Neural cell (in vitro differentiated cells): ENCODE results near the gene BRD2. TPM values are rescaled to one million over a fixed set of nuclear protein-coding genes. Genes with fewer than 3 reads are reported as not detected.

Experiments used
- H2AFZ ChIP-seq: fragments of 200-600, 300-800 bp; sonication (generic), shearing (Covaris generic); 2 replicates; pipeline ENCODE4 v1.6.0; 2014; ENCODE audit warnings: low read depth, mild to moderate bottlenecking, antibody characterized with exemption, low read length, moderate library complexity
- H3F3A ChIP-seq: fragments of 200-600 bp; shearing (Covaris generic); 2 replicates; pipeline ENCODE4 v1.6.1; 2016; ENCODE audit warnings: mild to moderate bottlenecking, moderate library complexity, mixed read lengths, antibody characterized with exemption, low read length; ENCODE audit not compliant: insufficient read depth, poor library complexity, severe bottlenecking
- H3K27ac ChIP-seq: fragments of 200-600, 300-800 bp; sonication (generic), shearing (Covaris generic); 2 replicates; pipeline ENCODE4 v1.5.1; 2014; ENCODE audit warnings: mild to moderate bottlenecking, low read length, moderate library complexity
- H3K27me3 ChIP-seq: fragments of 300-800, 200-600 bp; sonication (generic), shearing (Covaris generic); 2 replicates; pipeline ENCODE4 v1.6.0; 2014; ENCODE audit warnings: mild to moderate bottlenecking, low read depth, low read length, moderate library complexity; ENCODE audit not compliant: insufficient read depth
- H3K36me3 ChIP-seq: fragments of 300-800, 200-600 bp; sonication (generic), shearing (Covaris generic); 2 replicates; pipeline ENCODE4 v1.5.1; 2014; ENCODE audit warnings: mild to moderate bottlenecking, antibody characterized with exemption, low read length, moderate library complexity; ENCODE audit not compliant: insufficient read depth
- H3K4me2 ChIP-seq: fragments of 300-800, 200-600 bp; sonication (generic), shearing (Covaris generic); 2 replicates; pipeline ENCODE4 v1.6.0; 2014; ENCODE audit warnings: mild to moderate bottlenecking, low read length
- H3K4me3 ChIP-seq: fragments of 300-800, 200-600 bp; sonication (generic), shearing (Covaris generic); 2 replicates; pipeline ENCODE4 v1.5.1; 2014; ENCODE audit warnings: mild to moderate bottlenecking, low read length, moderate library complexity
- H3K79me2 ChIP-seq: fragments of 200-600 bp; shearing (Covaris generic); replicated peaks from 2 replicates; pipeline ENCODE4 v1.6.0; 2014; ENCODE audit warnings: mild to moderate bottlenecking, low read length, moderate library complexity; ENCODE audit not compliant: insufficient read depth
- H3K9ac ChIP-seq: fragments of 300-800, 200-600 bp; sonication (generic), shearing (Covaris generic); 2 replicates; pipeline ENCODE4 v1.6.1; 2016; ENCODE audit warnings: mild to moderate bottlenecking, low read length, mixed read lengths
- H3K9me2 ChIP-seq: fragments of 200-600 bp; shearing (Covaris generic); 2 replicates; pipeline ENCODE4 v1.6.1; 2016; ENCODE audit warnings: mild to moderate bottlenecking, low read length, mixed read lengths; ENCODE audit not compliant: insufficient read depth
- H3K9me3 ChIP-seq: fragments of 200-600, 300-800 bp; sonication (generic), shearing (Covaris generic); 2 replicates; pipeline ENCODE4 v1.6.1; 2016; ENCODE audit warnings: mild to moderate bottlenecking, mixed run types, low read length, moderate library complexity, mixed read lengths
- H4K20me1 ChIP-seq: fragments of 200-600 bp; shearing (Covaris generic); 2 replicates; pipeline ENCODE4 v1.6.1; 2016; ENCODE audit warnings: mild to moderate bottlenecking, mixed run types; ENCODE audit not compliant: insufficient read depth
- CTCF ChIP-seq: fragments of 450-650 bp; IDR thresholded peaks from 2 replicates; pipeline ENCODE4 v1.5.1; 2014; ENCODE audit warnings: antibody characterized with exemption, mild to moderate bottlenecking, moderate library complexity; ENCODE audit not compliant: poor library complexity, severe bottlenecking
- EP300 ChIP-seq: fragments of 450-650 bp; conservative IDR thresholded peaks from 2 replicates; pipeline ENCODE4 v1.6.1; 2014; ENCODE audit warnings: antibody characterized with exemption, mild to moderate bottlenecking, moderate library complexity; ENCODE audit not compliant: poor library complexity, severe bottlenecking
- EZH2 ChIP-seq: fragments of 200-600, 300-800 bp; shearing (Covaris generic), sonication (generic); IDR thresholded peaks from 2 replicates; pipeline ENCODE4 v1.6.1; 2014; ENCODE audit warnings: antibody characterized with exemption, low read length, borderline replicate concordance, mild to moderate bottlenecking; ENCODE audit not compliant: insufficient read depth, poor library complexity, severe bottlenecking
- MXI1 ChIP-seq: fragments of 450-650 bp; conservative IDR thresholded peaks from 2 replicates; pipeline ENCODE4 v1.6.1; 2014; ENCODE audit warnings: antibody characterized with exemption, mild to moderate bottlenecking; ENCODE audit not compliant: poor library complexity, severe bottlenecking
- POLR2AphosphoS5 ChIP-seq: IDR thresholded peaks from 2 replicates; pipeline ENCODE4 v1.6.1; 2012
- RAD21 ChIP-seq: fragments of 450-650 bp; conservative IDR thresholded peaks from 2 replicates; pipeline ENCODE4 v1.6.1; 2014; ENCODE audit warnings: antibody characterized with exemption, mild to moderate bottlenecking, moderate library complexity
- REST ChIP-seq: IDR thresholded peaks from 2 replicates; pipeline ENCODE4 v1.6.1; 2012; ENCODE audit warnings: borderline replicate concordance
- SMC3 ChIP-seq: fragments of 450-650 bp; conservative IDR thresholded peaks from 2 replicates; pipeline ENCODE4 v1.6.1; 2014; ENCODE audit warnings: antibody characterized with exemption, mild to moderate bottlenecking, moderate library complexity; ENCODE audit not compliant: poor library complexity
- TAF1 ChIP-seq: IDR thresholded peaks from 2 replicates; pipeline ENCODE4 v1.6.1; 2012; ENCODE audit warnings: low read depth
- polyA plus RNA-seq: library from polyadenylated mRNA; depleted of rRNA; stranded (reverse); fragments of >200 nt; gene quantifications from 2 replicates; pipeline ENCODE4 v1.2.3, GENCODE V29; 2014

The BRD2 gene
- polyA plus RNA-seq, 1 donor from 2014 or later: 107 TPM

GRCh38 chr6:32932132-32932868 is 36.1 kb upstream of the BRD2 start:
- Histone ChIP-seq H3K27ac (no peak overlapping the region), H3K36me3 (no peaks in the 10 kb centered on the region), H3F3A (no peaks in the 10 kb centered on the region), H4K20me1 (no peaks in the 10 kb centered on the region), H3K9me3 (no peaks in the 10 kb centered on the region), H3K79me2 (no peaks in the 10 kb centered on the region), H3K4me2 (no peak overlapping the region), H3K9ac (no peak overlapping the region), H3K4me3 (no peak overlapping the region), H2AFZ (no peak overlapping the region), H3K9me2 (no peaks in the 10 kb centered on the region), H3K27me3 (no peaks in the 10 kb centered on the region)
- TF ChIP-seq REST (no peak), EP300 (no peak), CTCF (no peak), SMC3 (no peak), MXI1 (no peak), RAD21 (no peak), POLR2AphosphoS5 (no peak), TAF1 (no peak), EZH2 (no peak)

- Histone ChIP-seq H3K9me3 (no peaks in the 10 kb centered on the region), H3K9ac (no peak overlapping the region), H3F3A (no peaks in the 10 kb centered on the region), H3K27me3 (no peaks in the 10 kb centered on the region), H3K9me2 (no peaks in the 10 kb centered on the region), H3K27ac (no peak overlapping the region), H3K4me2 (no peak overlapping the region), H3K36me3 (no peaks in the 10 kb centered on the region), H3K79me2 (no peaks in the 10 kb centered on the region), H3K4me3 (no peak overlapping the region), H2AFZ (no peak overlapping the region), H4K20me1 (no peaks in the 10 kb centered on the region)
- peak; percentile 62 for TF ChIP-seq CTCF
- no peak for TF ChIP-seq EP300
- TF ChIP-seq RAD21: peak; percentile 45
- no peak for TF ChIP-seq TAF1
- TF ChIP-seq SMC3: peak; percentile 69
- no peak for TF ChIP-seq POLR2AphosphoS5
- TF ChIP-seq REST: no peak
- TF ChIP-seq EZH2: no peak
- no peak for TF ChIP-seq MXI1
Measured at GRCh38 chr6:32933661-32934085, 34.7 kb upstream of the BRD2 start.
